Common myeloid progenitor, CD34-positive (primary cell): ENCODE measurements around the gene IL20RB.
A peak's percentile ranks its signal among the peaks of the same experiment; 100 is the strongest.

Experiments used
- CTCF ChIA-PET: fragments of 350-600 bp; sonication (Branson Sonifier 250); formaldehyde crosslinking; loops from one replicate; lab custom pipeline; 2021; ENCODE audit warnings: antibody characterized with exemption; lab: Charles Lee
- POLR2A ChIA-PET: fragments of 350-600 bp; sonication (Branson Sonifier 250); formaldehyde crosslinking; loops from one replicate; lab custom pipeline; 2021; ENCODE audit warnings: antibody characterized with exemption; lab: Charles Lee
- DNase-seq, 3 donors: peaks; one replicate each; pipeline versions ENCODE4 v3.0.0 to v3.0.0-alpha.2; 2013
- H3K27ac ChIP-seq, 2 experiments: 1 replicate in 1 of 2; 2 replicates in 1 of 2; pipeline ENCODE4 v1.7.0; 2013; ENCODE audit warnings: inconsistent platforms in 2 of 2, low read length in 2 of 2, mild to moderate bottlenecking in 2 of 2, low read depth in 1 of 2, moderate library complexity in 1 of 2; ENCODE audit not compliant: severe bottlenecking in 2 of 2, insufficient read depth in 1 of 2, poor library complexity in 1 of 2
- H3K27me3 ChIP-seq, 5 experiments: replicated peaks in 2 of 5; 1 replicate in 3 of 5; 2 replicates in 2 of 5; pipeline versions ENCODE4 v1.6.1 to v1.7.0; 2013; ENCODE audit warnings: low read length in 4 of 5, mild to moderate bottlenecking in 2 of 5, moderate library complexity in 2 of 5, inconsistent platforms in 1 of 5; ENCODE audit not compliant: insufficient read depth in 5 of 5, control insufficient read depth in 4 of 5
- H3K36me3 ChIP-seq, 4 experiments: 1 replicate in 2 of 4; 2 replicates in 2 of 4; pipeline versions ENCODE4 v1.6.1 to v1.7.0; 2013; ENCODE audit warnings: low read length in 3 of 4, control low read depth in 1 of 4, mild to moderate bottlenecking in 1 of 4; ENCODE audit not compliant: control insufficient read depth in 4 of 4, insufficient read depth in 4 of 4
- H3K4me1 ChIP-seq, 4 experiments: 1 replicate in 3 of 4; 2 replicates in 1 of 4; pipeline versions ENCODE4 v1.6.1 to v1.7.1; 2013; ENCODE audit warnings: low read length in 3 of 4, mild to moderate bottlenecking in 3 of 4, control low read depth in 1 of 4, inconsistent platforms in 1 of 4, moderate library complexity in 1 of 4; ENCODE audit not compliant: control insufficient read depth in 4 of 4, insufficient read depth in 4 of 4; ENCODE audit errors: control extremely low read depth in 1 of 4
- H3K4me3 ChIP-seq, 7 experiments: 1 replicate in 4 of 7; 2 replicates in 3 of 7; pipeline versions ENCODE4 v1.5.1 to v1.7.0; 2013; ENCODE audit warnings: mild to moderate bottlenecking in 7 of 7, low read length in 6 of 7, moderate library complexity in 6 of 7, inconsistent platforms in 2 of 7, low read depth in 2 of 7, control low read depth in 1 of 7; ENCODE audit not compliant: insufficient read depth in 4 of 7, control insufficient read depth in 1 of 7; ENCODE audit errors: extremely low read depth in 1 of 7
- H3K9me3 ChIP-seq, 5 experiments: 1 replicate in 4 of 5; 2 replicates in 1 of 5; pipeline versions ENCODE4 v1.6.1 to v1.7.1; 2013; ENCODE audit warnings: low read length in 4 of 5, mild to moderate bottlenecking in 2 of 5, inconsistent platforms in 1 of 5, low read depth in 1 of 5, moderate library complexity in 1 of 5; ENCODE audit not compliant: control insufficient read depth in 4 of 5, insufficient read depth in 2 of 5; ENCODE audit errors: control extremely low read depth in 1 of 5
- WGBS: methylation state at CpG from one replicate; pipeline ENCODE4 v1.1.5; 2013; ENCODE audit not compliant: insufficient coverage; 5-methylcytosine and 5-hydroxymethylcytosine counted together

Gene IL20RB

DNA sequence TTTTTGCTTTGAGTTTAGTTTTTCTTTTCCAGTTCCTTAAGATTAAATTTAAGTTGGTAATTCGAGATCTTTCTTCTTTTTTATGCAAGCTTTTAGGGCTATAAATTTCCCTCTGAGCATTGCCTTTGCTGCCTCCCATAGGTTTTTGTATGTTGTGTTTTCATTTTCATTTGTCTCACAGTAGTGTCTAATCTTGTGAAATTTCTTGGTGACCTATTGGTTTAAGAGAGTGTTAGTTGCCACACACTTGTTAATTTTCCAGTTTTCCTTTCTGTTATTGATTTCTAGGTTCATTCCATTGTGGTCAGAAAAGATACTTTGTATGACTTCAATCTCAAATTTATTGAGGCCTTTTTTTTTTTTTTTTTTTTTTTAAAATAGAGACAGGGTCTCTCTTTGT lies 18.3 kb upstream of the IL20RB start:
- CTCF ChIA-PET, result interaction anchor here (1.1 to 1.3 kb wide), 2 partner anchors 16 to 18 kb away, joined by 3 to 5 read pairs; partner anchors contain the start of gene IL20RB
- no peak for DNase-seq
- POLR2A ChIA-PET, result no interaction called here
- Histone ChIP-seq H3K4me3 (no peak overlapping the region), H3K27me3 (no peaks in the 10 kb centered on the region), H3K36me3 (peaks cover 2 to 18% (median 5%) of the 10 kb centered on the region in 4 experiments), H3K9me3 (peaks cover 0 to 13% (median 0%) of the 10 kb centered on the region in 5 experiments), H3K27ac (no peak overlapping the region), H3K4me1 (peaks cover 0 to 12% (median 5%) of the 10 kb centered on the region in 4 experiments)
- WGBS, result no CpG with 5 or more reads among the region's 1 CpG

- DNase-seq, result peak in 2 of 3 donors; percentile 64 to 77
- no peak overlapping the region for H3K27ac ChIP-seq
- peaks cover 0 to 5% (median 0%) of the 10 kb centered on the region in 5 experiments for H3K9me3 ChIP-seq
- H3K4me3 ChIP-seq, result no peak overlapping the region
- peaks cover 0 to 12% (median 5%) of the 10 kb centered on the region in 4 experiments for H3K4me1 ChIP-seq
- POLR2A ChIA-PET, result no interaction called here
- H3K27me3 ChIP-seq, result no peaks in the 10 kb centered on the region
- WGBS, result no CpG with 5 or more reads among the region's 1 CpG
- CTCF ChIA-PET, result interaction anchor here (0.6 kb wide), 1 partner anchor 657 kb away, joined by 3 read pairs; no protein-coding TSS in a partner anchor
- H3K36me3 ChIP-seq, result peaks cover 6 to 13% (median 10%) of the 10 kb centered on the region in 4 experiments
Measured at GRCh38 chr3:136942803-136943202, 15.0 kb upstream of the IL20RB start.

- WGBS, result 50% methylated on average over 3 of the region's 3 CpGs
- CTCF ChIA-PET, result no interaction called here
Measured at GRCh38 chr3:136943436-136943835, 14.3 kb upstream of the IL20RB start.

GRCh38 chr3:136946978-136947377 lies 10.8 kb upstream of the IL20RB start:
- CTCF ChIA-PET, result interaction anchor here (1.1 to 1.7 kb wide), 3 partner anchors 74 to 109 kb away, joined by 3 to 4 read pairs (median 3); no protein-coding TSS in a partner anchor
- Histone ChIP-seq H3K36me3 (peaks cover 7 to 13% (median 12%) of the 10 kb centered on the region in 4 experiments), H3K27me3 (no peaks in the 10 kb centered on the region), H3K9me3 (peaks cover 0 to 5% (median 0%) of the 10 kb centered on the region in 5 experiments), H3K4me1 (peaks cover 12 to 34% (median 15%) of the 10 kb centered on the region in 4 experiments), H3K4me3 (no peak overlapping the region), H3K27ac (no peak overlapping the region)
- POLR2A ChIA-PET, result no interaction called here
- no peak for DNase-seq
- WGBS, result no CpG with 5 or more reads among the region's 1 CpG

More at GRCh38 chr3:136943436-136943835, 14.3 kb upstream of the IL20RB start:
- POLR2A ChIA-PET, result no interaction called here
- Histone ChIP-seq H3K4me1 (peaks cover 0 to 12% (median 5%) of the 10 kb centered on the region in 4 experiments), H3K9me3 (peaks cover 0 to 5% (median 0%) of the 10 kb centered on the region in 5 experiments), H3K4me3 (no peak overlapping the region), H3K27ac (no peak overlapping the region), H3K27me3 (no peaks in the 10 kb centered on the region), H3K36me3 (peaks cover 7 to 15% (median 10%) of the 10 kb centered on the region in 4 experiments)
- DNase-seq, result no peak

DNA sequence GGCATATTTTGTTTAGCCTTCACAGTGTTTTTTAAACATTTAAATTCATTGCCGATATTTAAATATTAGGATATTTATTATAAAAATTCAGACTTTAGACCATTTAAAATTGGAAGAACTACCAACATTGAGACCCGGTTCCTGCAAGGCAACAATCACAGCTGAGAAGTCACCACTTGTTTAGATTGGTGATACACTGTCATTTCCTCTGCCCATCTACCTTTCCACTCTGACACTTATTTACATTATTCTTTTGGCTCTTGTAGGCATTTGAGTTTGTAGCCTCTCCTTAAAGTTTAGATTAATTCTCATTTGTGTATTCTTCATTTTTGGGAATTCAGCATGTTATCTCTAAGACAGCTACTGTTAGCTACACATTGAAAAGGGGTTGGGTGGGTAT lies 10.3 kb upstream of the IL20RB start:
- DNase-seq, result no peak
- peaks cover 7 to 13% (median 12%) of the 10 kb centered on the region in 4 experiments for H3K36me3 ChIP-seq
- H3K9me3 ChIP-seq, result peaks cover 0 to 5% (median 0%) of the 10 kb centered on the region in 5 experiments
- 100% methylated on average over 1 of the region's 2 CpGs for WGBS
- ChIA-PET POLR2A (no interaction called here), CTCF (interaction anchor here (0.7 to 2.0 kb wide), 6 partner anchors 10 to 195 kb away, joined by 3 to 5 read pairs (median 4); partner anchors contain the start of gene IL20RB)
- H3K27ac ChIP-seq, result no peak overlapping the region
- H3K27me3 ChIP-seq, result no peaks in the 10 kb centered on the region
- no peak overlapping the region for H3K4me3 ChIP-seq
- peaks cover 11 to 34% (median 15%) of the 10 kb centered on the region in 4 experiments for H3K4me1 ChIP-seq

- H3K27me3 ChIP-seq, result no peaks in the 10 kb centered on the region
- DNase-seq, result peak in 1 of 3 donors; percentile 38
- ChIA-PET POLR2A (interaction anchor here (0.6 kb wide), 1 partner anchor 190 kb away, joined by 5 read pairs; no protein-coding TSS in a partner anchor), CTCF (interaction anchor here (1.0 to 2.0 kb wide), 2 partner anchors 9 to 189 kb away, joined by 3 to 5 read pairs; partner anchors contain the start of gene IL20RB)
- H3K4me3 ChIP-seq, result no peak overlapping the region
- H3K4me1 ChIP-seq, result peaks cover 7 to 25% (median 13%) of the 10 kb centered on the region in 4 experiments
- H3K9me3 ChIP-seq, result peaks cover 0 to 5% (median 0%) of the 10 kb centered on the region in 5 experiments
- no peak overlapping the region for H3K27ac ChIP-seq
- H3K36me3 ChIP-seq, result peaks cover 7 to 13% (median 12%) of the 10 kb centered on the region in 4 experiments
Measured at GRCh38 chr3:136949146-136949545, 8.6 kb upstream of the IL20RB start.

- no CpG with 5 or more reads among the region's 2 CpGs for WGBS
- Histone ChIP-seq H3K36me3 (peaks cover 7 to 13% (median 12%) of the 10 kb centered on the region in 4 experiments), H3K9me3 (peaks cover 0 to 5% (median 0%) of the 10 kb centered on the region in 5 experiments), H3K4me3 (no peak overlapping the region), H3K27me3 (no peaks in the 10 kb centered on the region), H3K27ac (no peak overlapping the region), H3K4me1 (peaks cover 7 to 25% (median 13%) of the 10 kb centered on the region in 4 experiments)
- CTCF ChIA-PET, result interaction anchor here (1.2 kb wide), 1 partner anchor 192 kb away, joined by 3 read pairs; no protein-coding TSS in a partner anchor
- DNase-seq, result peak; percentile 22 to 52 (median 49)
- POLR2A ChIA-PET, result interaction anchor here (0.6 to 1.0 kb wide), 2 partner anchors 88 to 191 kb away, joined by 3 read pairs; partner anchors contain the start of gene NCK1
Measured at GRCh38 chr3:136949708-136950107, 8.1 kb upstream of the IL20RB start.
